Sigmoid colon (tissue), 4 donors: Measurements from ENCODE around the gene DARS1.

Source experiments
- POLR2A ChIP-seq, 2 donors: fragments of 450-650 bp; IDR thresholded peaks; one replicate each; pipeline ENCODE4 v1.6.1; 2016; ENCODE audit warnings: antibody characterized with exemption in 2 of 2, mild to moderate bottlenecking in 2 of 2, moderate library complexity in 2 of 2
- POLR2AphosphoS5 ChIP-seq, 4 donors: sonication (generic); formaldehyde crosslinking; IDR thresholded peaks; one replicate each; pipeline ENCODE4 v1.6.1; 2017; ENCODE audit warnings: antibody characterized with exemption in 4 of 4
- TF ChIP-seq, protein P1 (sequence below), 4 experiments: fragments of 450-650 bp in 3 of 4; fragments of 200-600 bp in 1 of 4; IDR thresholded peaks; one replicate each; pipeline ENCODE4 v1.5.1; 2016 to 2019; ENCODE audit warnings: antibody characterized with exemption in 4 of 4, mild to moderate bottlenecking in 3 of 4, moderate library complexity in 2 of 4

DNA sequence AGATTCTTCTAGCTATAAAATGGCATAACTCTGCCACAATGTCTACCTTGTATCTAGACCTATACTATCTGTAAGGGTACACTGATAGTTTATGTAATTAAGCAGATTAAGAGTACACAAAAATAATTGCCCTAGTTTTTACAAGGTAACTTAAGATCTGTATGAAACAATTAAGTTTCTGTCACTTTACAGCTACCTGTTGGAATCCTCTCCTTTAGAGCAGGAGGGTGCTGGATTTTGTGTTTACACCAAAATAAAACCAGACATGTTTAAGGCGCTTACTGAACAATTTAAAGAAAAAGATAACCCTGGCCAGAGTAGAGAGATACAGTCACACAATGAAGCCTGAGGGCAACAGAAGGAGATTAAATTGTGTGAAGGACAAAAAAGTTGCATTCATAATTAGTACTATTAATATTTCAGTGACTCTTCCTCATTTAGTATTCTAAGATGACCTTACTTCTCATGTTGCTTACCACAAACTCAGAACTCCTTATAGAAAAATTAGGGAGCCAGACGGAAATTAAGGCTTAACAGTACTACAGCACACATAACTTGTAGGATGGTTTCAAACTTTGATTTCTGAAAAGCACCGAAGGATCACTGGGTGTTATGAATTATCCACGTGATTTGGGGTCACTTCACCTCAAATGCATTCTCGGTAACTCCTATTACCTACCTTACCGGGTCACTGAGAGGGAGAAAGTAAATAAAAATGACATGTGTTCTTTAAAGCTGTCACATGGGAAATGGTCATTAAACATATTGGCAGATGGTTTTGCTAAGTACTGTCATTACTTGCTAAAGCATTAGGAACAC, 1.0 kb downstream of the DARS1 start:
- no peak for TF ChIP-seq POLR2AphosphoS5 (IDR thresholded peaks at IDR 0.05)
- TF ChIP-seq, protein P1, sequence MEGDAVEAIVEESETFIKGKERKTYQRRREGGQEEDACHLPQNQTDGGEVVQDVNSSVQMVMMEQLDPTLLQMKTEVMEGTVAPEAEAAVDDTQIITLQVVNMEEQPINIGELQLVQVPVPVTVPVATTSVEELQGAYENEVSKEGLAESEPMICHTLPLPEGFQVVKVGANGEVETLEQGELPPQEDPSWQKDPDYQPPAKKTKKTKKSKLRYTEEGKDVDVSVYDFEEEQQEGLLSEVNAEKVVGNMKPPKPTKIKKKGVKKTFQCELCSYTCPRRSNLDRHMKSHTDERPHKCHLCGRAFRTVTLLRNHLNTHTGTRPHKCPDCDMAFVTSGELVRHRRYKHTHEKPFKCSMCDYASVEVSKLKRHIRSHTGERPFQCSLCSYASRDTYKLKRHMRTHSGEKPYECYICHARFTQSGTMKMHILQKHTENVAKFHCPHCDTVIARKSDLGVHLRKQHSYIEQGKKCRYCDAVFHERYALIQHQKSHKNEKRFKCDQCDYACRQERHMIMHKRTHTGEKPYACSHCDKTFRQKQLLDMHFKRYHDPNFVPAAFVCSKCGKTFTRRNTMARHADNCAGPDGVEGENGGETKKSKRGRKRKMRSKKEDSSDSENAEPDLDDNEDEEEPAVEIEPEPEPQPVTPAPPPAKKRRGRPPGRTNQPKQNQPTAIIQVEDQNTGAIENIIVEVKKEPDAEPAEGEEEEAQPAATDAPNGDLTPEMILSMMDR (IDR thresholded peaks at IDR 0.05), result no peak
- no peak for TF ChIP-seq POLR2A (IDR thresholded peaks at IDR 0.05)
